GM21526 (cell line): ENCODE measurements around the gene CDK7.
"Not testable (repeated sequence)": the region's sequence is repeated elsewhere in the genome, so short reads cannot be mapped to it uniquely, and the experiment has no call there.

Experiments
- ATAC-seq: cut with Tn5 transposase; IDR thresholded peaks from one replicate; pipeline ENCODE4 v1.9.1; 2021; ENCODE audit warnings: moderate library complexity; ENCODE audit not compliant: unreplicated experiment, low FRiP score

CDK7 gene

GRCh38 chr5:69234457-69235268 is at the start of gene CDK7:
Gene CDK7, plus strand, starts transcription at chr5:69234886. Its CDS starts 90 bp downstream, at chr5:69234976.
- peak; percentile 96 for ATAC-seq

- ATAC-seq: no peak
These were observed 47.3 kb upstream of the CDK7 start for GRCh38 chr5:69187342-69187741.

GRCh38 chr5:69188811-69189161 is 45.9 kb upstream of the CDK7 start:
- no peak for ATAC-seq

- peak; percentile 80 for ATAC-seq
These were observed 45.3 kb upstream of the CDK7 start, which contains the start of gene CENPH for GRCh38 chr5:69189162-69190086. Gene CENPH, plus strand, starts transcription at chr5:69189583. Its CDS starts 52 bp downstream, at chr5:69189635.

- ATAC-seq: no peak
These were observed 32.2 kb upstream of the CDK7 start for GRCh38 chr5:69202497-69202896.

GRCh38 chr5:69206528-69207190 is 28.0 kb upstream of the CDK7 start:
- no peak for ATAC-seq

- ATAC-seq: no peak
These were observed 25.1 kb upstream of the CDK7 start for GRCh38 chr5:69209602-69210001.

GRCh38 chr5:69211200-69211599 is 23.5 kb upstream of the CDK7 start:
- no peak for ATAC-seq

GRCh38 chr5:69212022-69212421 is 22.7 kb upstream of the CDK7 start:
- ATAC-seq: peak; percentile 64

GRCh38 chr5:69213513-69214215 is 21.0 kb upstream of the CDK7 start:
- ATAC-seq: no peak

GRCh38 chr5:69217151-69217511 is 17.6 kb upstream of the CDK7 start:
- ATAC-seq: no peak

- ATAC-seq: peak; percentile 79
These were observed 16.8 kb upstream of the CDK7 start for GRCh38 chr5:69217548-69218526.

GRCh38 chr5:69219939-69220338 is 14.7 kb upstream of the CDK7 start:
- ATAC-seq: no peak

GRCh38 chr5:69220371-69220770 is 14.3 kb upstream of the CDK7 start:
- not testable (repeated sequence) for ATAC-seq

- ATAC-seq: not testable (repeated sequence)
These were observed 13.9 kb upstream of the CDK7 start for GRCh38 chr5:69220833-69221232.

GRCh38 chr5:69224520-69224919 is 10.2 kb upstream of the CDK7 start:
- ATAC-seq: no peak

GRCh38 chr5:69225860-69226259 is 8.8 kb upstream of the CDK7 start:
- ATAC-seq: no peak

GRCh38 chr5:69230181-69230580 is 4.5 kb upstream of the CDK7 start:
- ATAC-seq: no peak

- ATAC-seq: no peak
These were observed 3.4 kb upstream of the CDK7 start for GRCh38 chr5:69231281-69231680.
